HepG2 (cell line): ENCODE measurements around the gene MAGI1. TPM values are rescaled to one million over a fixed set of nuclear protein-coding genes. Genes with fewer than 3 reads are reported as not detected.

ENCODE experiments used
- ATAC-seq: fragments of 200-7000 bp; cut with Tn5 transposase; 3 replicates; pipeline ENCODE4 v1.9.1; 2020; ENCODE audit warnings: mild to moderate bottlenecking, moderate library complexity
- BruUV-seq: library from RNA; stranded (reverse); fragments of 400-500 nt; replicated peaks from 2 replicates; lab custom pipeline; 2021; lab: Mats Ljungman, UMichigan
- CTCF ChIA-PET: fragments of 300-600 bp; formaldehyde crosslinking; extraction: SDS; loops from one replicate; lab custom pipeline; 2021; ENCODE audit warnings: low total read pairs, inconsistent platforms, low intra/inter-chr PET ratio; lab: Yijun Ruan, JAX
- POLR2A ChIA-PET: fragments of 350-600 bp; sonication (Branson Sonifier 250); formaldehyde crosslinking; loops from one replicate; lab custom pipeline; 2020; ENCODE audit warnings: antibody characterized with exemption, inconsistent platforms; lab: Yijun Ruan, JAX
- DNase-seq: peaks from one replicate; pipeline ENCODE4 v3.0.0-alpha.2; 2015; ENCODE audit warnings: low spot score
- FAIRE-seq: peaks from 3 replicates; lab custom pipeline; 2011; peaks lifted over from hg19 to GRCh38; lab: Jason Lieb, UNC
- H2AFZ ChIP-seq: one replicate; pipeline ENCODE4 v1.6.1; 2011; ENCODE audit warnings: low read length, inconsistent platforms
- H3K27ac ChIP-seq: fragments of 300-600 bp; 3 replicates; pipeline ENCODE4 v1.8.0; 2011; ENCODE audit warnings: mixed run types, mild to moderate bottlenecking, mixed read lengths, low read length, inconsistent platforms; ENCODE audit not compliant: insufficient read depth; ENCODE audit errors: extremely low read length
- H3K27me3 ChIP-seq, 2 experiments: fragments of 200-600 bp in 1 of 2; 2 replicates in 1 of 2; 3 replicates in 1 of 2; pipeline versions ENCODE4 v1.6.0 to v1.8.0; 2011; ENCODE audit warnings: low read length in 2 of 2, mild to moderate bottlenecking in 2 of 2, moderate library complexity in 2 of 2, inconsistent platforms in 1 of 2; ENCODE audit not compliant: insufficient read depth in 2 of 2, control insufficient read depth in 1 of 2
- H3K36me3 ChIP-seq, 2 experiments: fragments of 200-600 bp in 1 of 2; replicated peaks in 1 of 2; 2 replicates in 1 of 2; 3 replicates in 1 of 2; pipeline versions ENCODE4 v1.5.1 to v1.8.0; 2011; ENCODE audit warnings: low read length in 2 of 2, inconsistent platforms in 1 of 2; ENCODE audit not compliant: insufficient read depth in 2 of 2, control insufficient read depth in 1 of 2
- H3K4me1 ChIP-seq: 2 replicates; pipeline ENCODE4 v1.5.1; 2012; ENCODE audit warnings: low read length, inconsistent platforms; ENCODE audit not compliant: insufficient read depth
- H3K4me2 ChIP-seq: 2 replicates; pipeline ENCODE4 v1.6.0; 2011; ENCODE audit warnings: low read depth, low read length, inconsistent platforms
- H3K4me3 ChIP-seq, 3 experiments: fragments of 200-600 bp in 1 of 3; sonication (generic), shearing (Covaris generic) in 1 of 3; replicated peaks in 1 of 3; 2 replicates each; pipeline ENCODE4 v1.5.1; 2011 to 2016; ENCODE audit warnings: low read length in 3 of 3, inconsistent platforms in 2 of 3, low read depth in 2 of 3, mild to moderate bottlenecking in 2 of 3, control low read depth in 1 of 3, mixed read lengths in 1 of 3; ENCODE audit not compliant: insufficient read depth in 1 of 3
- H3K79me2 ChIP-seq: one replicate; pipeline ENCODE4 v1.6.1; 2011; ENCODE audit warnings: low read length, inconsistent platforms; ENCODE audit not compliant: insufficient read depth
- H3K9ac ChIP-seq: 2 replicates; pipeline ENCODE4 v1.6.0; 2011; ENCODE audit warnings: mild to moderate bottlenecking, low read depth, low read length, inconsistent platforms; ENCODE audit not compliant: insufficient read depth
- H3K9me3 ChIP-seq: 2 replicates; pipeline ENCODE4 v1.5.1; 2012; ENCODE audit warnings: mild to moderate bottlenecking, low read length
- H4K20me1 ChIP-seq: 2 replicates; pipeline ENCODE4 v1.6.0; 2011; ENCODE audit warnings: inconsistent platforms, mild to moderate bottlenecking, low read length, moderate library complexity; ENCODE audit not compliant: insufficient read depth
- ATM ChIP-seq: fragments of 450-650 bp; IDR thresholded peaks from 2 replicates; pipeline ENCODE4 v1.7.1; 2017; ENCODE audit warnings: mild to moderate bottlenecking, borderline replicate concordance
- CBX2 ChIP-seq, 2 experiments: fragments of 200-600 bp in 1 of 2; sonication (generic); formaldehyde crosslinking in 1 of 2; IDR thresholded peaks; 2 replicates each; pipeline versions ENCODE4 v1.7.0 to v1.8.1; 2018 to 2022; ENCODE audit warnings: low read depth in 2 of 2, low read length in 1 of 2, mild to moderate bottlenecking in 1 of 2, missing genetic modification reagents in 1 of 2
- ERF ChIP-seq: IDR thresholded peaks from 2 replicates; pipeline ENCODE4 v1.6.1; 2018; ENCODE audit warnings: missing biosample characterization, missing genetic modification reagents
- GPN1 ChIP-seq: sonication (generic); formaldehyde crosslinking; IDR thresholded peaks from 2 replicates; pipeline ENCODE4 v1.5.1; 2020; ENCODE audit warnings: missing genetic modification reagents, borderline replicate concordance
- HES4 ChIP-seq: sonication (generic); formaldehyde crosslinking; IDR thresholded peaks from 2 replicates; pipeline ENCODE4 v1.9.0; 2021; ENCODE audit warnings: mild to moderate bottlenecking, missing genetic modification reagents, borderline replicate concordance
- HIVEP1 ChIP-seq: sonication (generic); formaldehyde crosslinking; IDR thresholded peaks from 2 replicates; pipeline ENCODE4 v1.4.0; 2020; ENCODE audit warnings: mild to moderate bottlenecking, missing genetic modification reagents
- JUND ChIP-seq: sonication (generic); formaldehyde crosslinking; IDR thresholded peaks from 2 replicates; pipeline ENCODE4 v1.8.0; 2022; ENCODE audit warnings: mild to moderate bottlenecking, missing genetic modification reagents
- NFYC ChIP-seq: IDR thresholded peaks from 2 replicates; pipeline ENCODE4 v1.6.1; 2016; ENCODE audit warnings: missing genetic modification reagents, missing compliant biosample characterization
- POLR2AphosphoS2 ChIP-seq: IDR thresholded peaks from 2 replicates; pipeline ENCODE4 v1.6.1; 2011; ENCODE audit warnings: low read depth, low read length, improper control_type of control experiment
- TAF15 ChIP-seq: fragments of 200-400 bp; formaldehyde crosslinking; IDR thresholded peaks from one replicate; pipeline ENCODE4 v1.6.1; 2018; ENCODE audit warnings: mild to moderate bottlenecking, low read depth, low read length; ENCODE audit not compliant: poor library complexity, severe bottlenecking
- TP53 ChIP-seq: sonication (generic); formaldehyde crosslinking; conservative IDR thresholded peaks from 2 replicates; pipeline ENCODE4 v1.4.0; 2020; ENCODE audit warnings: missing genetic modification reagents
- ZNF569 ChIP-seq: sonication (generic); formaldehyde crosslinking; IDR thresholded peaks from 2 replicates; pipeline ENCODE4 v1.5.0; 2020; ENCODE audit warnings: mild to moderate bottlenecking, missing genetic modification reagents, moderate library complexity, borderline replicate concordance
- ZNF570 ChIP-seq: sonication (generic); formaldehyde crosslinking; IDR thresholded peaks from 2 replicates; pipeline ENCODE4 v1.4.0; 2020; ENCODE audit warnings: mild to moderate bottlenecking, missing genetic modification reagents, borderline replicate concordance
- ZNF781 ChIP-seq: sonication (generic); formaldehyde crosslinking; IDR thresholded peaks from 2 replicates; pipeline ENCODE4 v1.5.1; 2020; ENCODE audit warnings: borderline replicate concordance, mild to moderate bottlenecking, missing genetic modification reagents; ENCODE audit errors: not compliant biosample characterization
- ZSCAN29 ChIP-seq: sonication (generic); formaldehyde crosslinking; conservative IDR thresholded peaks from 2 replicates; pipeline ENCODE4 v1.4.0; 2020; ENCODE audit warnings: mild to moderate bottlenecking, missing genetic modification reagents
- WGBS: methylation state at CpG from one replicate; pipeline ENCODE4 v1.1.6; 2017; ENCODE audit warnings: low lambda C conversion rate; 5-methylcytosine and 5-hydroxymethylcytosine counted together
- in situ Hi-C: cut with HindIII; loops from 2 replicates; pipeline ENCODE4 v1.10.0; 2017; ENCODE audit warnings: low pct_unique_long_range_greater_than_20kb; ENCODE audit not compliant: extremely low pct_ligation_motif_present
- intact Hi-C: fragments of 100-400 bp; cut with micrococcal nuclease; formaldehyde crosslinking; loops from one replicate; pipeline ENCODE4 v1.10.0; 2022; ENCODE audit not compliant: unreplicated experiment
- polyA plus RNA-seq, 8 experiments: library from polyadenylated mRNA; depleted of rRNA in 3 of 8; stranded (reverse) in 7 of 8; unstranded in 1 of 8; fragments of >200 nt; fragmentation: Illumina TruSeq in 4 of 8; extraction: Trizol in 4 of 8; gene quantifications; 2 replicates each; pipeline versions ENCODE4 v1.2.1 to v1.2.3, GENCODE V29; 2011 to 2016; ENCODE audit warnings: low read depth in 4 of 8, missing spikeins in 1 of 8, mixed read lengths in 1 of 8; ENCODE audit not compliant: insufficient read depth in 1 of 8
- total RNA-seq, 5 experiments: library from RNA; depleted of rRNA; stranded (reverse); fragments of >200 nt; fragmentation: Illumina TruSeq; extraction: Trizol; gene quantifications; 2 replicates each; pipeline ENCODE4 v1.2.3, GENCODE V29; 2016; ENCODE audit warnings: low read depth in 1 of 5
- TF ChIP-seq, protein P1 (sequence below): sonication (generic); formaldehyde crosslinking; IDR thresholded peaks from 2 replicates; pipeline ENCODE4 v1.4.0; 2020; ENCODE audit warnings: missing genetic modification reagents
- TF ChIP-seq, protein P2 (sequence below): sonication (generic); formaldehyde crosslinking; IDR thresholded peaks from 2 replicates; pipeline ENCODE4 v1.8.1; 2023; ENCODE audit warnings: mild to moderate bottlenecking, missing genetic modification reagents
- TF ChIP-seq, protein P3 (sequence below): sonication (generic); formaldehyde crosslinking; IDR thresholded peaks from 2 replicates; pipeline ENCODE4 v1.5.1; 2020; ENCODE audit warnings: missing genetic modification reagents, mild to moderate bottlenecking, borderline replicate concordance
- TF ChIP-seq, protein P4 (sequence below): sonication (generic); formaldehyde crosslinking; IDR thresholded peaks from 2 replicates; pipeline ENCODE4 v1.5.0; 2020; ENCODE audit warnings: mild to moderate bottlenecking, missing genetic modification reagents

The MAGI1 gene
- total and polyA plus RNA-seq, 2 of the 13 experiments (the other 11 are each of a cell fraction or from before 2014, with no cell fraction given) = 22.2 to 26.0 TPM

DNA sequence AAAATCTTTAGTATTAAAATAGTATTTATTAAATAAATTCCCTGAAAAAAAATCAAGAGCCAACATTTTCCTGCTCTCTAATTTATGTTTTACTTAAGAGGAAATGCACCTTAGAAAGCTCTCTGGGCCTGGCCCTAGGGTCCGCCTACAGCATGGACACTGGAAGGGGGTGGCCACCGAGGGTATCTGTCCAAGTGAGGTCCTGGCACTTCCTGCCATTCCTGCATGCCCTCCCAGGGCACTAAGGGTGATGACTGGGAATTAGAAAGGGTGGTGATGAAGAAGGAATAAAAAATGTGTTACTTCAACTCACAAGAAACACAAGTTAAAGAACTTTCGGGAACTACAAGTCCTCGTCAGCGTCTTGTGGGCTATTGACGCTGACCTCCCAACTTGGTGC lies 92.8 kb downstream of the MAGI1 start:
- CTCF ChIA-PET = no interaction called here
- H3K36me3 ChIP-seq = no peaks in the 10 kb centered on the region
- no peak overlapping the region for H3K4me2 ChIP-seq
- peaks cover 24% of the 10 kb centered on the region for H3K4me1 ChIP-seq
- no peak for DNase-seq
- H3K4me3 ChIP-seq = no peak overlapping the region
- intact Hi-C loops = no loop called here
- H3K27me3 ChIP-seq = no peaks in the 10 kb centered on the region
- no peak for TF ChIP-seq TAF15
- no peak for TF ChIP-seq ZNF570
- no peak for TF ChIP-seq HIVEP1 (CRISPR knock-in tag)
- TF ChIP-seq JUND = no peak
- TF ChIP-seq ZNF781 (CRISPR knock-in tag) = no peak
- TF ChIP-seq, protein P1, sequence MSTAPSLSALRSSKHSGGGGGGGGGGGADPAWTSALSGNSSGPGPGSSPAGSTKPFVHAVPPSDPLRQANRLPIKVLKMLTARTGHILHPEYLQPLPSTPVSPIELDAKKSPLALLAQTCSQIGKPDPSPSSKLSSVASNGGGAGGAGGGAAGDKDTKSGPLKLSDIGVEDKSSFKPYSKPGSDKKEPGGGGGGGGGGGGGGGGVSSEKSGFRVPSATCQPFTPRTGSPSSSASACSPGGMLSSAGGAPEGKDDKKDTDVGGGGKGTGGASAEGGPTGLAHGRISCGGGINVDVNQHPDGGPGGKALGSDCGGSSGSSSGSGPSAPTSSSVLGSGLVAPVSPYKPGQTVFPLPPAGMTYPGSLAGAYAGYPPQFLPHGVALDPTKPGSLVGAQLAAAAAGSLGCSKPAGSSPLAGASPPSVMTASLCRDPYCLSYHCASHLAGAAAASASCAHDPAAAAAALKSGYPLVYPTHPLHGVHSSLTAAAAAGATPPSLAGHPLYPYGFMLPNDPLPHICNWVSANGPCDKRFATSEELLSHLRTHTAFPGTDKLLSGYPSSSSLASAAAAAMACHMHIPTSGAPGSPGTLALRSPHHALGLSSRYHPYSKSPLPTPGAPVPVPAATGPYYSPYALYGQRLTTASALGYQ = no peak
- no peak for TF ChIP-seq CBX2 (IDR thresholded peaks at IDR 0.05; ENCODE audit: low read depth, low read length)
- no peak for TF ChIP-seq CBX2 (CRISPR knock-in tag; IDR thresholded peaks at IDR 0.05; ENCODE audit: low read depth)
- no peak for TF ChIP-seq ZSCAN29 (CRISPR knock-in tag)
- no peak for TF ChIP-seq POLR2AphosphoS2
- no peak for TF ChIP-seq TP53 (CRISPR knock-in tag)
- TF ChIP-seq, protein P2, sequence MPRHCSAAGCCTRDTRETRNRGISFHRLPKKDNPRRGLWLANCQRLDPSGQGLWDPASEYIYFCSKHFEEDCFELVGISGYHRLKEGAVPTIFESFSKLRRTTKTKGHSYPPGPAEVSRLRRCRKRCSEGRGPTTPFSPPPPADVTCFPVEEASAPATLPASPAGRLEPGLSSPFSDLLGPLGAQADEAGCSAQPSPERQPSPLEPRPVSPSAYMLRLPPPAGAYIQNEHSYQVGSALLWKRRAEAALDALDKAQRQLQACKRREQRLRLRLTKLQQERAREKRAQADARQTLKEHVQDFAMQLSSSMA (CRISPR knock-in tag) = no peak
- TF ChIP-seq ZNF569 (CRISPR knock-in tag) = no peak
- no peak for TF ChIP-seq ERF
- TF ChIP-seq, protein P3, sequence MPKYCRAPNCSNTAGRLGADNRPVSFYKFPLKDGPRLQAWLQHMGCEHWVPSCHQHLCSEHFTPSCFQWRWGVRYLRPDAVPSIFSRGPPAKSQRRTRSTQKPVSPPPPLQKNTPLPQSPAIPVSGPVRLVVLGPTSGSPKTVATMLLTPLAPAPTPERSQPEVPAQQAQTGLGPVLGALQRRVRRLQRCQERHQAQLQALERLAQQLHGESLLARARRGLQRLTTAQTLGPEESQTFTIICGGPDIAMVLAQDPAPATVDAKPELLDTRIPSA (CRISPR knock-in tag) = no peak
- TF ChIP-seq HES4 = no peak
- no peak for TF ChIP-seq ATM
- no peak for TF ChIP-seq GPN1 (CRISPR knock-in tag)
- TF ChIP-seq NFYC (CRISPR knock-in tag) = no peak
- TF ChIP-seq, protein P4, sequence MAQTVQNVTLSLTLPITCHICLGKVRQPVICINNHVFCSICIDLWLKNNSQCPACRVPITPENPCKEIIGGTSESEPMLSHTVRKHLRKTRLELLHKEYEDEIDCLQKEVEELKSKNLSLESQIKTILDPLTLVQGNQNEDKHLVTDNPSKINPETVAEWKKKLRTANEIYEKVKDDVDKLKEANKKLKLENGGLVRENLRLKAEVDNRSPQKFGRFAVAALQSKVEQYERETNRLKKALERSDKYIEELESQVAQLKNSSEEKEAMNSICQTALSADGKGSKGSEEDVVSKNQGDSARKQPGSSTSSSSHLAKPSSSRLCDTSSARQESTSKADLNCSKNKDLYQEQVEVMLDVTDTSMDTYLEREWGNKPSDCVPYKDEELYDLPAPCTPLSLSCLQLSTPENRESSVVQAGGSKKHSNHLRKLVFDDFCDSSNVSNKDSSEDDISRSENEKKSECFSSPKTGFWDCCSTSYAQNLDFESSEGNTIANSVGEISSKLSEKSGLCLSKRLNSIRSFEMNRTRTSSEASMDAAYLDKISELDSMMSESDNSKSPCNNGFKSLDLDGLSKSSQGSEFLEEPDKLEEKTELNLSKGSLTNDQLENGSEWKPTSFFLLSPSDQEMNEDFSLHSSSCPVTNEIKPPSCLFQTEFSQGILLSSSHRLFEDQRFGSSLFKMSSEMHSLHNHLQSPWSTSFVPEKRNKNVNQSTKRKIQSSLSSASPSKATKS (CRISPR knock-in tag) = no peak
- TF ChIP-seq, all 625 proteins: peak for 0
- ATAC-seq = no peak
- Histone ChIP-seq H4K20me1 (peaks cover 3% of the 10 kb centered on the region; the same call in 1 of the 2 replicates), H2AFZ (no peak overlapping the region), H3K9me3 (no peaks in the 10 kb centered on the region), H3K9ac (no peak overlapping the region), H3K27ac (no peak overlapping the region), H3K79me2 (peaks cover 81% of the 10 kb centered on the region)
- no TSS peak for BruUV-seq
- 91% methylated on average over 6 of the region's 6 CpGs for WGBS
- in situ Hi-C loops = no loop called here
- FAIRE-seq = no peak
- POLR2A ChIA-PET = no interaction called here
